ENCODE results near the gene CLSTN3. TPM values are rescaled to one million over a fixed set of nuclear protein-coding genes. Genes with fewer than 3 reads are reported as not detected.

CLSTN3 gene
- total RNA-seq, 2 experiments from 2014 or later: 16.5 to 17.2 TPM

GRCh38 chr12:7129287-7129871 lies 792 bp upstream of the CLSTN3 start:
- DNase-seq: no peak
- H3K36me3 Mint-ChIP-seq: peaks cover 4% of the 10 kb centered on the region
- H3K27me3 Mint-ChIP-seq: no peaks in the 10 kb centered on the region
- H3K4me3 Mint-ChIP-seq: peak overlapping the region; percentile 89
- H3K4me1 Mint-ChIP-seq: peaks cover 20% of the 10 kb centered on the region
- H3K27ac Mint-ChIP-seq: no peak overlapping the region
- H3K9me3 Mint-ChIP-seq: no peaks in the 10 kb centered on the region

GRCh38 chr12:7130701-7131501 lies 730 bp downstream of the CLSTN3 start:
- peak overlapping the region; percentile 89 for H3K4me3 Mint-ChIP-seq
- peaks cover 8% of the 10 kb centered on the region for H3K36me3 Mint-ChIP-seq
- peaks cover 20% of the 10 kb centered on the region for H3K4me1 Mint-ChIP-seq
- DNase-seq: peak; percentile 58
- H3K9me3 Mint-ChIP-seq: no peaks in the 10 kb centered on the region
- H3K27ac Mint-ChIP-seq: peak overlapping the region; percentile 69
- H3K27me3 Mint-ChIP-seq: no peaks in the 10 kb centered on the region

GRCh38 chr12:7131502-7131866 lies 1.3 kb downstream of the CLSTN3 start:
- H3K4me1 Mint-ChIP-seq: peaks cover 20% of the 10 kb centered on the region
- no peaks in the 10 kb centered on the region for H3K27me3 Mint-ChIP-seq
- H3K4me3 Mint-ChIP-seq: peak overlapping the region; percentile 89
- H3K9me3 Mint-ChIP-seq: no peaks in the 10 kb centered on the region
- H3K36me3 Mint-ChIP-seq: peaks cover 8% of the 10 kb centered on the region
- H3K27ac Mint-ChIP-seq: peak overlapping the region; percentile 69
- DNase-seq: peak; percentile 32

GRCh38 chr12:7134396-7135166 lies 4.4 kb downstream of the CLSTN3 start:
- H3K36me3 Mint-ChIP-seq: peaks cover 11% of the 10 kb centered on the region
- no peak for DNase-seq

GRCh38 chr12:7136071-7136470 lies 5.9 kb downstream of the CLSTN3 start:
- no peak overlapping the region for H3K27ac Mint-ChIP-seq
- no peaks in the 10 kb centered on the region for H3K27me3 Mint-ChIP-seq
- peaks cover 11% of the 10 kb centered on the region for H3K36me3 Mint-ChIP-seq
- peaks cover 11% of the 10 kb centered on the region for H3K4me1 Mint-ChIP-seq
- no peak for DNase-seq
- H3K4me3 Mint-ChIP-seq: no peak overlapping the region
- no peaks in the 10 kb centered on the region for H3K9me3 Mint-ChIP-seq

More at GRCh38 chr12:7134396-7135166, 4.4 kb downstream of the CLSTN3 start:
- H3K27me3 Mint-ChIP-seq: no peaks in the 10 kb centered on the region
- H3K4me3 Mint-ChIP-seq: no peak overlapping the region
- H3K27ac Mint-ChIP-seq: no peak overlapping the region
- no peaks in the 10 kb centered on the region for H3K9me3 Mint-ChIP-seq
- peaks cover 16% of the 10 kb centered on the region for H3K4me1 Mint-ChIP-seq

GRCh38 chr12:7136676-7137075 lies 6.5 kb downstream of the CLSTN3 start:
- H3K4me3 Mint-ChIP-seq: no peak overlapping the region
- H3K27me3 Mint-ChIP-seq: no peaks in the 10 kb centered on the region

GRCh38 chr12:7137908-7138307 lies 7.7 kb downstream of the CLSTN3 start:
- no peak for DNase-seq
- no peaks in the 10 kb centered on the region for H3K9me3 Mint-ChIP-seq
- H3K4me1 Mint-ChIP-seq: peaks cover 3% of the 10 kb centered on the region
- H3K36me3 Mint-ChIP-seq: peaks cover 12% of the 10 kb centered on the region
- no peaks in the 10 kb centered on the region for H3K27me3 Mint-ChIP-seq
- no peak overlapping the region for H3K4me3 Mint-ChIP-seq
- no peak overlapping the region for H3K27ac Mint-ChIP-seq

More at GRCh38 chr12:7136676-7137075, 6.5 kb downstream of the CLSTN3 start:
- no peak for DNase-seq
- Mint-ChIP-seq H3K4me1 (peaks cover 6% of the 10 kb centered on the region), H3K27ac (no peak overlapping the region), H3K9me3 (no peaks in the 10 kb centered on the region), H3K36me3 (peaks cover 14% of the 10 kb centered on the region)

GRCh38 chr12:7139200-7139599 lies 9.0 kb downstream of the CLSTN3 start:
- Mint-ChIP-seq H3K4me3 (no peak overlapping the region), H3K27me3 (no peaks in the 10 kb centered on the region), H3K27ac (no peak overlapping the region), H3K36me3 (peaks cover 15% of the 10 kb centered on the region), H3K4me1 (peaks cover 3% of the 10 kb centered on the region), H3K9me3 (no peaks in the 10 kb centered on the region)
- no peak for DNase-seq

- peaks cover 3% of the 10 kb centered on the region for H3K4me1 Mint-ChIP-seq
- H3K27ac Mint-ChIP-seq: no peak overlapping the region
- H3K9me3 Mint-ChIP-seq: no peaks in the 10 kb centered on the region
- no peaks in the 10 kb centered on the region for H3K27me3 Mint-ChIP-seq
- DNase-seq: no peak
- peaks cover 11% of the 10 kb centered on the region for H3K36me3 Mint-ChIP-seq
- no peak overlapping the region for H3K4me3 Mint-ChIP-seq
Measured at GRCh38 chr12:7141351-7142005, 11.3 kb downstream of the CLSTN3 start.

- Mint-ChIP-seq H3K4me1 (peaks cover 3% of the 10 kb centered on the region), H3K36me3 (peaks cover 11% of the 10 kb centered on the region), H3K4me3 (no peak overlapping the region), H3K9me3 (no peaks in the 10 kb centered on the region), H3K27me3 (no peaks in the 10 kb centered on the region), H3K27ac (no peak overlapping the region)
- peak; percentile 52 for DNase-seq
Measured at GRCh38 chr12:7142056-7142644, 12.0 kb downstream of the CLSTN3 start.

GRCh38 chr12:7142809-7143465 lies 12.8 kb downstream of the CLSTN3 start:
- Mint-ChIP-seq H3K4me3 (no peak overlapping the region), H3K36me3 (peaks cover 9% of the 10 kb centered on the region), H3K9me3 (no peaks in the 10 kb centered on the region), H3K27me3 (no peaks in the 10 kb centered on the region), H3K4me1 (peaks cover 3% of the 10 kb centered on the region), H3K27ac (no peak overlapping the region)
- no peak for DNase-seq

- no peaks in the 10 kb centered on the region for H3K9me3 Mint-ChIP-seq
- H3K27ac Mint-ChIP-seq: no peak overlapping the region
- H3K4me1 Mint-ChIP-seq: peaks cover 3% of the 10 kb centered on the region
- DNase-seq: no peak
- no peak overlapping the region for H3K4me3 Mint-ChIP-seq
- no peaks in the 10 kb centered on the region for H3K27me3 Mint-ChIP-seq
- peaks cover 10% of the 10 kb centered on the region for H3K36me3 Mint-ChIP-seq
Measured at GRCh38 chr12:7143564-7143963, 13.4 kb downstream of the CLSTN3 start.

GRCh38 chr12:7144414-7145120 lies 14.4 kb downstream of the CLSTN3 start:
- Mint-ChIP-seq H3K4me1 (peaks cover 3% of the 10 kb centered on the region), H3K9me3 (no peaks in the 10 kb centered on the region), H3K4me3 (no peak overlapping the region), H3K27me3 (no peaks in the 10 kb centered on the region), H3K27ac (no peak overlapping the region), H3K36me3 (peaks cover 8% of the 10 kb centered on the region)
- no peak for DNase-seq

GRCh38 chr12:7145671-7146070 lies 15.5 kb downstream of the CLSTN3 start:
- Mint-ChIP-seq H3K9me3 (no peaks in the 10 kb centered on the region), H3K4me1 (peaks cover 3% of the 10 kb centered on the region), H3K27me3 (no peaks in the 10 kb centered on the region), H3K4me3 (no peak overlapping the region), H3K36me3 (peaks cover 11% of the 10 kb centered on the region), H3K27ac (no peak overlapping the region)
- no peak for DNase-seq

Data from activated naive CD8-positive, alpha-beta T cell treated with anti-CD3 and anti-CD28 coated beads for 36 hours (primary cell).